Cardiac fibroblast (primary cell): Measurements from ENCODE around the gene ZNF556.

ENCODE experiments used
- DNase-seq, 2 donors: peaks; one replicate each; pipeline versions ENCODE4 v3.0.0 to v3.0.0-alpha.2; 2010; ENCODE audit warnings: low read depth in 2 of 2
- H3K4me3 ChIP-seq, 2 donors: replicated peaks in 1 of 2; 1 replicate in 1 of 2; 2 replicates in 1 of 2; pipeline ENCODE4 v1.5.1; 2011; ENCODE audit warnings: low read depth in 2 of 2, low read length in 2 of 2, mild to moderate bottlenecking in 2 of 2, moderate library complexity in 1 of 2
- TF ChIP-seq, protein P1 (sequence below): IDR thresholded peaks from one replicate; pipeline ENCODE4 v1.5.1; 2011; ENCODE audit warnings: low read depth, mild to moderate bottlenecking, low read length, inconsistent platforms

The ZNF556 gene

GRCh38 chr19:2845107-2845506 is 22.0 kb upstream of the ZNF556 start:
- H3K4me3 ChIP-seq = no peak overlapping the region
- DNase-seq = no peak
- TF ChIP-seq, protein P1, sequence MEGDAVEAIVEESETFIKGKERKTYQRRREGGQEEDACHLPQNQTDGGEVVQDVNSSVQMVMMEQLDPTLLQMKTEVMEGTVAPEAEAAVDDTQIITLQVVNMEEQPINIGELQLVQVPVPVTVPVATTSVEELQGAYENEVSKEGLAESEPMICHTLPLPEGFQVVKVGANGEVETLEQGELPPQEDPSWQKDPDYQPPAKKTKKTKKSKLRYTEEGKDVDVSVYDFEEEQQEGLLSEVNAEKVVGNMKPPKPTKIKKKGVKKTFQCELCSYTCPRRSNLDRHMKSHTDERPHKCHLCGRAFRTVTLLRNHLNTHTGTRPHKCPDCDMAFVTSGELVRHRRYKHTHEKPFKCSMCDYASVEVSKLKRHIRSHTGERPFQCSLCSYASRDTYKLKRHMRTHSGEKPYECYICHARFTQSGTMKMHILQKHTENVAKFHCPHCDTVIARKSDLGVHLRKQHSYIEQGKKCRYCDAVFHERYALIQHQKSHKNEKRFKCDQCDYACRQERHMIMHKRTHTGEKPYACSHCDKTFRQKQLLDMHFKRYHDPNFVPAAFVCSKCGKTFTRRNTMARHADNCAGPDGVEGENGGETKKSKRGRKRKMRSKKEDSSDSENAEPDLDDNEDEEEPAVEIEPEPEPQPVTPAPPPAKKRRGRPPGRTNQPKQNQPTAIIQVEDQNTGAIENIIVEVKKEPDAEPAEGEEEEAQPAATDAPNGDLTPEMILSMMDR = no peak

GRCh38 chr19:2846180-2846894 is 20.8 kb upstream of the ZNF556 start:
- no peak for DNase-seq
- TF ChIP-seq, protein P1 = no peak
- no peak overlapping the region for H3K4me3 ChIP-seq

DNA sequence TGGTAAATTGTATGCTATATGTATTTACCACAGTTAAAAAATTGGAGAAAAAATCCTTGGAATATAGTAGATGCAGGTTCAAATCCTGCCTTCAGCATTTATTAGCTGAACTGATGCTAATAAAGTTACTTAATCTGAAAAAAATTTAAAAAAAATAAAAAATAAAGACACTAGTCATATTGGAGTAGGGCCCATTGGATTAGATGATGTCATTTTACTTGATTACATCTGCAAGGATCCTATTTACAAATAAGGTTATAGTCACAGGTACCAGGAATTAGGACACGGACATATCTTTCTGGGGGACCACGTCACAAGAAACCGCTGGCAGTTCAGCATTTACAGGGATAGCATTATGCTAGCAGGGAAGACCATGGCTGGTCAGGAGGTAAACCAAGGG is 19.6 kb upstream of the ZNF556 start:
- DNase-seq = no peak
- TF ChIP-seq, protein P1 = no peak
- H3K4me3 ChIP-seq = no peak overlapping the region

GRCh38 chr19:2848616-2849015 is 18.5 kb upstream of the ZNF556 start:
- H3K4me3 ChIP-seq = no peak overlapping the region
- DNase-seq = no peak
- TF ChIP-seq, protein P1 = no peak

GRCh38 chr19:2850256-2850925 is 16.7 kb upstream of the ZNF556 start:
- DNase-seq = no peak
- TF ChIP-seq, protein P1 = no peak
- no peak overlapping the region for H3K4me3 ChIP-seq

DNA sequence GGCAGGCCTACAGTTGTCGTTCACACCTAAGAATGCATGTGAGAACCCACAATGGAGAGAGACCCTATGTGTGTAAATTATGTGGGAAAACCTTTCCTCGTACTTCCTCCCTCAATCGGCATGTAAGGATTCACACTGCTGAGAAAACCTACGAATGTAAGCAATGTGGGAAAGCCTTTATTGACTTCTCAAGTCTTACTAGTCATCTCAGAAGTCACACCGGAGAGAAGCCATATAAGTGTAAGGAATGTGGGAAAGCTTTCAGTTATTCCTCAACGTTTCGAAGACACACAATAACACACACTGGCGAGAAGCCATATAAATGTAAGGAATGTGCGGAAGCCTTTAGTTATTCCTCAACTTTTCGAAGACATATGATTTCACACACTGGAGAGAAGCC is 14.5 kb upstream of the ZNF556 start:
- TF ChIP-seq, protein P1 = no peak

More for the DNA sequence above, 14.5 kb upstream of the ZNF556 start:
- H3K4me3 ChIP-seq = no peak overlapping the region
- DNase-seq = no peak
